ENCODE data around the gene CGRRF1.

CGRRF1 gene

GRCh38 chr14:54481695-54482094 is 28.0 kb upstream of the CGRRF1 start:
- TF ChIP-seq, protein P1, sequence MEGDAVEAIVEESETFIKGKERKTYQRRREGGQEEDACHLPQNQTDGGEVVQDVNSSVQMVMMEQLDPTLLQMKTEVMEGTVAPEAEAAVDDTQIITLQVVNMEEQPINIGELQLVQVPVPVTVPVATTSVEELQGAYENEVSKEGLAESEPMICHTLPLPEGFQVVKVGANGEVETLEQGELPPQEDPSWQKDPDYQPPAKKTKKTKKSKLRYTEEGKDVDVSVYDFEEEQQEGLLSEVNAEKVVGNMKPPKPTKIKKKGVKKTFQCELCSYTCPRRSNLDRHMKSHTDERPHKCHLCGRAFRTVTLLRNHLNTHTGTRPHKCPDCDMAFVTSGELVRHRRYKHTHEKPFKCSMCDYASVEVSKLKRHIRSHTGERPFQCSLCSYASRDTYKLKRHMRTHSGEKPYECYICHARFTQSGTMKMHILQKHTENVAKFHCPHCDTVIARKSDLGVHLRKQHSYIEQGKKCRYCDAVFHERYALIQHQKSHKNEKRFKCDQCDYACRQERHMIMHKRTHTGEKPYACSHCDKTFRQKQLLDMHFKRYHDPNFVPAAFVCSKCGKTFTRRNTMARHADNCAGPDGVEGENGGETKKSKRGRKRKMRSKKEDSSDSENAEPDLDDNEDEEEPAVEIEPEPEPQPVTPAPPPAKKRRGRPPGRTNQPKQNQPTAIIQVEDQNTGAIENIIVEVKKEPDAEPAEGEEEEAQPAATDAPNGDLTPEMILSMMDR (IDR thresholded peaks at IDR 0.05; ENCODE audit: extremely low read depth, insufficient read depth, missing control alignments) = no peak
- in situ Hi-C loops (cut with MboI; ENCODE audit: low pct_unique_long_range_greater_than_20kb, low sequenced_read_pairs, unreplicated experiment) = no loop called here
- no peak for DNase-seq (ENCODE audit: low spot score)

DNA sequence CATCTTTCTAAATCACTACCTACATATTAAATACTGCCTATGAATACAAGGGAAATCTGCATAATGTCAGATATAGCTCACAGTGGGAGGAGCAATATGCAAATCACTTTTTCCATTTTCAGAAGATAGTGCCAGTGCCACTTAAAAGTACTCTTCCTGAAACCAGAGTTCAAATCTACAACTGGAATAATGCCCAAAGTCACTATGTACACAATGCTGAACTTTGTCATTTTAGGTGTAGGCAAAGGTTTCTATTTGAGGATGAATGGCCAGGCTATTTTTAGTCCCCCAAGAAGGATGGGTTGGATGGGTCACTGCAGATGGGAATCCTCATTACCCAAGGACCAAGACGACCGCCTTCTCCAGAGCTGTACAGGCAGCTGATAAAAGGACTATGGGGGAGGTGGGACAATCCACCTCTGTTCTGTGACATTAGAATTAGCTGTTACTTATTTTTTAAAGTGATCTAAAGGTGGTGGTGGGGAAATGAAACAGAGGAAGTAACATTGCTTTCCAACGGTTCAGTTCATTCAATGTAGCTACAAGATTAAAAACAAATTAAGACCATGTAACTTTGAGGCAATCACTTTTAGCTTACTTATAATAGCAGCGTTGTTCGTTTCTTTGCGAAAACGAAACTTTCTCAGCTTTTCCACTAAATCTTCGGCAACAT is 26.5 kb upstream of the CGRRF1 start:
- TF ChIP-seq, protein P1 (IDR thresholded peaks at IDR 0.05; ENCODE audit: extremely low read depth, insufficient read depth, missing control alignments) = no peak
- no peak for DNase-seq (ENCODE audit: low spot score)
- in situ Hi-C loops (cut with MboI; ENCODE audit: low pct_unique_long_range_greater_than_20kb, low sequenced_read_pairs, unreplicated experiment) = no loop called here

- in situ Hi-C loops (cut with MboI; ENCODE audit: low pct_unique_long_range_greater_than_20kb, low sequenced_read_pairs, unreplicated experiment) = no loop called here
- TF ChIP-seq, protein P1 (IDR thresholded peaks at IDR 0.05; ENCODE audit: extremely low read depth, insufficient read depth, missing control alignments) = no peak
- no peak for DNase-seq (ENCODE audit: low spot score)
Observed at GRCh38 chr14:54483846-54484245, 25.9 kb upstream of the CGRRF1 start.

DNA sequence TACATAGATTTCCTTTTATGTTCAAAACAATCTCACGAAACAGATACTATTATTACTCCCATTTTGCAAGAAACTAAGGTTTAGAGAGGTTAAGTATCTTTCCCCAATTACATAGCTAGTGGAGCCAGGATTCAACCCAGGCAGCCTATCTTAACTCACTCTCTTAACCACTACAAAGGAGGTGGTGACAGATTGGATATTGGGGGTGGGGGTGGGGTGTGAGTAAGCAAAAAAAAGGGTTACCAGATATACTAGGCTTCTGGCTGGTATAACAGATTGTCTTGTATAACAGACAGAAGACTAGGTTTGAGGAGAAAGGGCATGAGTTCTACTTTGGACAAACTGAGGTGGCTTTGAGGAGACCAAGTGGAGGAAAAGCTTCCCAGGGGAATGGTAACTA is 23.0 kb upstream of the CGRRF1 start:
- TF ChIP-seq, protein P1 (IDR thresholded peaks at IDR 0.05; ENCODE audit: extremely low read depth, insufficient read depth, missing control alignments) = no peak
- in situ Hi-C loops (cut with MboI; ENCODE audit: low pct_unique_long_range_greater_than_20kb, low sequenced_read_pairs, unreplicated experiment) = no loop called here
- DNase-seq (ENCODE audit: low spot score) = no peak

DNA sequence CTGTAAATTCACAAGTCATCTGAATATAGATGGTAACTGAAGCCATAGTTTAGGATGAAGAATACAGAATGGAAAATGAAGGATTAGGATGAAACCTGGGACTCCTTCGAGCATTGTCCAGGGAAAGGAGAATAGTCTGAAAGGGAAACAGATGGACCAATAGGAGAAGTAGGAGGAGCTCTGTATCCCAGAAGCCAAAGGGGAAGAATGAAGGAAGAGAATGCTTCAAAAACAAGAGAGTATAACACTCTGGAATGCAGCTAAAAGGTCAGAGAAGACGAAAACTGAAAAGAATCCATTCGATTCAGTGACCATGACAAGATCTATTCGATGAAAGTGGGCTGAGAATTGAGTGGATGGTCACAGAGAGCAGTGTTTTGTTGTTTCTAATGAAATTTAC is 21.9 kb upstream of the CGRRF1 start:
- TF ChIP-seq, protein P1 (IDR thresholded peaks at IDR 0.05; ENCODE audit: extremely low read depth, insufficient read depth, missing control alignments) = no peak
- peak; percentile 26 for DNase-seq (ENCODE audit: low spot score)
- in situ Hi-C loops (cut with MboI; ENCODE audit: low pct_unique_long_range_greater_than_20kb, low sequenced_read_pairs, unreplicated experiment) = no loop called here

GRCh38 chr14:54488318-54488645 is 21.4 kb upstream of the CGRRF1 start:
- TF ChIP-seq, protein P1 (IDR thresholded peaks at IDR 0.05; ENCODE audit: extremely low read depth, insufficient read depth, missing control alignments) = peak; percentile 7
- in situ Hi-C loops (cut with MboI; ENCODE audit: low pct_unique_long_range_greater_than_20kb, low sequenced_read_pairs, unreplicated experiment) = no loop called here
- DNase-seq (ENCODE audit: low spot score) = no peak
